ENCODE data around the gene CTDSPL2.
A peak's percentile ranks its signal among the peaks of the same experiment; 100 is the strongest.
"Not testable (repeated sequence)": the region's sequence is repeated elsewhere in the genome, so short reads cannot be mapped to it uniquely, and the experiment has no call there.

Gene CTDSPL2

DNA sequence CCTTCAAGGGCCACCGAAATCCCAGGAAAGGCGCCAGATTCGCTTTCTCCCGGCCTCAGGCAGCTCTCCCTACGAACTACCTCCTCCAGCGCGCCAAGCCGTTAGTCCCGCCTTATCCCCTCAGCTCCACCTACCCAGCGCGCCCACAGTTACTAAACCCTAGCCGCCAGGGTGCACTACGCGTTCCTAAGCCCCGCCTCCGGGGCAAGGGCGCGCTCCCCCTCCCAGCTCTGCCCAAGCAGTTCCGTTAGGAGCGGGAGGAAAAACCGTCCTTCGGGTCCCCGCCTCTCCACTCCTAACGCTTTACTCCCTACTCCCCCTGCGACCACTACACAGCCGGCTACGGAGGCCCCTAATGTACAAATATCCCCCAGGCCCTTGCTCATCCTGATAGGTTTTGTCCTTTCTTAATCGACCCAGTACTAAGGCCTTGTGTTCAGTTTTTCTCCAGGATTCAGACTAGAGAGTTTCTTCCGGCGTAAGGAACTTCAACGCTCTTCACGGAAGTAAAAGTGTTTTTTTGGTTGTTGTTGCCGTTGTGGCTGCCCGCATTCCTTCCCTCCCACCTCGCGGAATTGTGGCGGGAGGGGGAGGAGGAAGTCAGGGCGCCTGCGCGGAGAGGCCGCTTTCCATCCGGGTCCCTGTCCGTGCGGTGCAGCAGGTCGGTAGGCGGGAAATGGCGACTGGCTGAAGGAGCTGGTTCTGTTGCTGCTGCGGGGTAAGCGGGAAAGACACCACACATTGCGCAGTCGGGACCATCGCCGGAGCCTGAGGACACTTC is at the start of gene CTDSPL2:
Gene CTDSPL2, plus strand, starts transcription at position 655 of the 781 bp plus-strand sequence. CDS start 31,386 bp downstream, outside the sequence.
- DNase-seq, result peak; percentile 91

DNA sequence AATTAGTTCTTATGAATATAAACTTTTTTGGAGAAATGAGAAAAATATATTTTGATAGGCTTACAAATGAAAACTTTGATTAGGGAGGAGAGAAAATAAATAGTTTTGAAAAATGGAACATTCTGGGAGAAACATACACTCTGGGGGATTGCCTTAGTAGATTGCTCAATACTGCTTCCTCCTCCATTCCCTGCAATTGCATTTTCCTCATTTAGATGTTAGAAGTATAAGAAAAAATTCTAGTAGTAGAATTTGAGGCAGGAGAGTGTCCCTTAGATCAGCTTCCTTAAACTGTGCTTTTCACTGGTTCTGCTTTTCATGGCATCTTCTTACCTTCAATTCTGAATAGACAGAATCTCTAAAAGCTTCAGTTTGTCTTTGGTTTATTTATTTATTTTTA is 46.2 kb upstream of the CTDSPL2 start:
- no peak for DNase-seq

DNA sequence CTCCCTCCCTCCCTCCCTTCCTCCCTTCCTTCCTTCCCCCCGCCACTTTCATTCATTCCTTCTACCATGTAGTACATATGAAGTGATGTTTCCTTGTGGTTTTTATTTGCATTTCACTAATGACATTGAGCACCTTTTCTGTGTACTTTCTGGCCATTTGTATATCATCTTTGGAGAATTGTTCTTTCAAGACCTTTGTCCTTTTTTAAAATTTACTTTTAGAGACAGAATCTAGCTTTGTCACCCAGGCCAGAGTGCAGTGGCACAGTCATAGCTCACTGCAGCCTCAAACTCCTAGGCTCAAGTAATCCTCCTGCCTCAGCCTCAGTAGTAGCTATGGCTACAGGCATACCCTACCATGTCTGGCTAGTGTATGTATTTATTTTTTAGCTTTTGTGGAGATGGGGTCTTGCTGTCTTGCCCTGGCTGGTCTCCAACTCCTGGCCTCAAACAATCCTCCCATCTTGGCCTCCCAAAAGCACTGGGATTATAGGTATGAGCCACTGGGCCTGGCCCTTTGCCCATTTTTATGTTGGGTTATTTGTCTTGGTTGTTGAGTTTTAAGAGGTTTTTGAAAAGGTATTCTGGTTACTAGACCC is 42.0 kb upstream of the CTDSPL2 start:
- DNase-seq, result no peak

DNA sequence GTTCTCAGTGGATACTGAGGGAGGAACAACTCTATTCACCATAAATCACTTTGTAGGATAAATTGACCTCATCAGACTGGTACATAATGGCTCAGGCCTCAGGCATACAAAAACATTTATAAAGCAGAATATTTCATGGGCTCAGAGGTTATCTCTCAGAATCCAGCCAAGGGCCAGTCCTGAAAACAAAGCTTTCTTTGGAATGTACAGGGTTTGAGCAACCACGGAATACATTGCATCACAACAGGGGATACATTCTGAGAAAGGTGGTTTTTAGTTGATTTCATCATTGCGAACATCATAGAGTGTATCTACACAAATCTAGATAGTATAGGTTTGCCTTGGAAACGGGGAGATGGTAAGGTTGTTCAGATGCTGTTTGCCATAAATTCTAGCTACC is 33.4 kb upstream of the CTDSPL2 start:
- no peak for DNase-seq

DNA sequence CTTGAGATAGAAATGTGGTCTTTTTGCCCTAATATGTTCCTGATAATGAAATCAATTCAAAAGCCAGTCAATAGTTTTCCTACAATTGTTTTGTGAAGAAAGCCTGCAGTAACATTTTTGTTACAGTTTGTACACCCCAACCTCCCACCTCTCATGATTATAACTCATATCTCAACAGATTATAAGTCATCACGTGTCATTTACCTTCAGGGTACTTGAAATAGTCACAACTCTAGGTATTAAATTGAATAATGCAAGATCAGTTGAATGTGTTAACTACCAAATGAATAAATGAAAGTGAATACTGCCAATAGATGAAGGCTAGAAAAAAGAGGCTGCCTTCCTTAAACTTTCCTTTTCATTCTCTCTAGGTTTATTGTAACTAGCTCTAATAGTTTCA is 32.9 kb upstream of the CTDSPL2 start:
- DNase-seq, result no peak

DNA sequence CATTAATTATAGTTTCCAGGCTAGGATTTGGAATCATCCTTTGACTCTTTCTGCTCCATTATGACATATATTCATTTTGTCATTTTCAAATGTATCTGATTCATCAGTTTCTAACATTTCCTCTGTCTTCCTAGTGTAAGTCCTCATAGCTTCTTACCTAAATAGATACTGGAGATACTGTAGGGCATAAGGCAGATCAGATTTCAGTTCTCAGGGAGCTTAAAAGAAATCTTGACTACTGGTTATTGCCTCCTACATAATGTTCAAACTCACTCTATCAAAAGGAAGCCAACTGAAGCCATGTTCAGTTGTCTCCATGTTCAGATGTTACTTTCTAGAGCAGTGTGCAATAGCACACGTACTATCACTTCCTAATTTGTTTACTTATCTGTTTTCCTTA is 29.6 kb upstream of the CTDSPL2 start:
- no peak for DNase-seq

DNA sequence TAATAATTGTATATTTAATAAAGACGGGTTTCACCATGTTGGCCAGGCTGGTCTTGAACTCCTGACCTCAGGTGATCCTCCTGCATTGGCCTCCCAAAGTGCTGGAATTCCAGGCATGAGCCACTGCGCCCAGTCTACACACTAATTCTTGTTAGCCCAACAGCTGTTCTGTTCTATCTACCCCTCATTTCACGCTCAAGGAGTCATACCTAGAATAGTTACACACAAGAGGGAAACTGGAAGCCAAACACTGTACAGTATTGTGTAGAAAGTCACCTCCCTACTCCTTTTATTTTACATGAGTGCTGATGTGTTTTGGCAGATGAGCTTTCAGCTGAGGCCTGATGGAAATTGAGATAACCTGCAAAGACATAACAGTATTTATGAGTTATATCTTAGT is 13.4 kb upstream of the CTDSPL2 start:
- DNase-seq, result no peak

DNA sequence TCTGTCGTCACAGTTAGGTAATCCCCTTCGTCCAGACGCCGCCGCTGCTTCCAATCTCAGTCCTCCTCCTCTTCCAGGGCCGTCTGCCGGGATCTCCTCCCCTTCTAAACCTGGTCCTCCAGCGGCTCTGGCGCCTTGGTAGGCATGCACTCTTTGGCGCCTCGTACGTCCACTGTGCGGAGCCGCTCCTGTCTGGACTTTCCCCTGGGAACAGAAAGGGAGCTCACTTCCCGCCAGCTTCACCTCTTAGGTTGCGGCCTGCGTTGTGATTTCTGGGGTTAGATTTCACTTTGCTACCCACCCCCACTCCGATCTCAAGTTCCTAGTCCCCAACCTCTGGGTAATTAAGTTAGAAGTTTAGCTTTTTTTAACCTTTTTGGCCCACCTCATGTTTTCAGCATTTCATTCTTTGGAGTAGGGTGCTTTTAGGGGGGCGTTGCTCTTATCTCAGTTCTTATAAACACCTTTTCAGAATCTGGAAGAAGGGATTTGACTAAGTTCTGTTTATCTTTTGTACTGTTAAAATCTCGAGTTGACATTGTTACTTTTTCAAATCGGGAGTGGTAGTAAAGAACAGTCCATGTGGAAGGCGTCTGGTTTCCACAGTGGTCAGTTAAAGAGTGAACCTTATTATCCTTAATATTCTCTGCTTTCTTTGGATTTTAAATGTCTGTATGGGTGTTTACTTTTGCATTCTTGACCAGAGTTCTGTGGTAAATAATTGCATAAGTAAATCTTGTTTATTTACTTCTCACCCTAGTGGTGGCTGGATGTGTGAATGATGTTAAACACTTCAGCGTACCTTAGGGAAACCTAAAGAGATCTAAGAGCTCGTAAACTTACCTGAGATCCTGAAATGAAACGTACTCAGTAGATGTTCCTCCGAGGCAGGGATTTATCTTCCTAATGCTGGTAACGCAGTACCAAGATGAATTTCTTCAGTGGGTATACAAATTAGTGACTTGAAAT is 611 bp downstream of the CTDSPL2 start:
- DNase-seq, result no peak

DNA sequence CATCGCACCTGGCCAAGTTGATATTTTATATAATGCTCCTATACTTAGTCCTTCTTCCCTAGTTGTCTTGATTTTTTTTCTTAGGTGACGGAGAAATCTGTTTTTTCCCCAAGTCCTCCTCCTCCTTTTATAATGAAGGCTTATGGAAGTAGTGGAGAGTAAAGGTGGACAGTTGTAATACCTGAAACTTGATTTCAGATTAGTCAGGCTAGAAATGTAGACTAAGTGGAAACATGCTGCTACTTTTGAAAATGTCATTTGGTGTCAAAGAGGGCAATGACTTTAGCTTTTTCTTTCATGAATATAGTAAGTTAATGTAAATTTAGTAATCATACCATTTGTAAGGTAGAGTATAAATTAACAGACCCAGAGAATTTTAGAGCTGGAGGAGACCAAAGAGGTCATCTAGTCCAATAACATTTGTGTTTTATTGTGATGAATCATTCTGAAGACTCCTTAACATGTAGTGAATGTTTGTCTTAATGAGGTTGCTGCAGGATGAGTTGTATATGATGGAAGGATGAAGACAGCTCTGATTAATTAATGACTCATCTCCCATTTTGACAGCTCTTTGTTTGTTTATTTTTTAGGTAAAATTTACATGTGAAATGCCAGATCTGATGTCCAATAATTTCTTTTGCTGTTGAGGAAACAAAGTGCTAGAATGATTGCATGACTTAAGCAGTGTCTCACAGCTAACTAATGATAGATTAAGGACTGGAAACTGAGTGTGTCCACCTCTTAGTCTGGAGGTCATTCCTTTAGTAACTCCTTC is 8.7 kb downstream of the CTDSPL2 start:
- DNase-seq, result no peak

DNA sequence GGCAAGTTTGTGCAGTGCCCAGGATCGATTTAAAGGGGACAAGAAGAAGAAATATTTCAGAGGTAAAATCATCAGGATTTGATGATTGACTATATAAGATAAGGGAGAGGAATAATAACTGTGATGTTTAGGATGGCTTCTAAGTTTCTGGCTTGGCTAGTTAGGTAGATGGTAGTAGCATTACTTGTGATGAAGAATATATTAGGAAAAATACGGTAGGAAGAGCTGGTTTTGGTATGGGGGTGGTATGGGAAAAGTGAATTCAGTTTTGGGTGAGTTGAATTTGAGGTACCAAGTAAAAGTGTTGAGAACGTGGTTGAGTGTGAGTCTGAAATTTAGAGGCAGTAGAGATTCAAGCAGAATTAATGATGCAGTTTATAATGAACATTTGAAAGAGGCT is 11.0 kb downstream of the CTDSPL2 start:
- DNase-seq, result no peak

DNA sequence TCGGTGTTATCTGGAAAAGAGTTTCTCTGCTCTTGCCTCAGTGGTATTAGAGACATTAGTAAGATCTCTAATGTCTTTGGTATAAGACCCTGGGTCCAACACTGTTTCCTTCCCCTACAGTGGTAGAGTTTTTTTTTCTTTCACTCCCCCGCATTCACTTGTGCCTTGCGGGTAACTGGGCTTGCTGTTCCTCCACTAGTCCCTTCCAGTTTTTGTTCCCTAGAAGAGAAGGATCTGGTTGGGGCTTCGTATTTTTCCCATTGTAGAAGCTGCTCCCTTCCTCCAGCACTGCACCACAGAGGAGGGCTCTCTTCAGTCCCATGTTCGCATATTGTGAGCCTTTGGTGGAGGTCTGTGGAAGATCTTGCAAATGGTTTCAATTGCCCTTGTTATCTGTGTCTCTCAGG is 13.7 kb downstream of the CTDSPL2 start:
- DNase-seq, result no peak

DNA sequence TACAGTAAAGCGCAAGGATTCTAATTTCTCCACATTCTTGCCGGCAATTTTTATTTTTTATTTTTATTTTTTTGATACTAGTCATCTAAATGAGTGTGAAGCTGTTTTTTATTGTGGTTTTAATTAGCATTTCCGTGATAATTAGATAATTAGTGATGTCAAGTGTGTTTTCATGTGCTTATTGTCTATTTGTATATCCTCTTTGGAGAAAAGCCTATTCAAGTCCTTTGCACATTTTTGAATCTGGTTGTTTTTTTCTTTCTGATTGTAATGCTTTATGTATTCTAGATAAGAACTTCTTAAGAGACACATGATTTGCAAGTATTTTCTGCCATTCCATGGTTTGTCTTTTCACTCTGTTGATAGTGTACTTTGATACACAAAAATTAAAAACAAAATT is 16.1 kb downstream of the CTDSPL2 start:
- DNase-seq, result no peak

DNA sequence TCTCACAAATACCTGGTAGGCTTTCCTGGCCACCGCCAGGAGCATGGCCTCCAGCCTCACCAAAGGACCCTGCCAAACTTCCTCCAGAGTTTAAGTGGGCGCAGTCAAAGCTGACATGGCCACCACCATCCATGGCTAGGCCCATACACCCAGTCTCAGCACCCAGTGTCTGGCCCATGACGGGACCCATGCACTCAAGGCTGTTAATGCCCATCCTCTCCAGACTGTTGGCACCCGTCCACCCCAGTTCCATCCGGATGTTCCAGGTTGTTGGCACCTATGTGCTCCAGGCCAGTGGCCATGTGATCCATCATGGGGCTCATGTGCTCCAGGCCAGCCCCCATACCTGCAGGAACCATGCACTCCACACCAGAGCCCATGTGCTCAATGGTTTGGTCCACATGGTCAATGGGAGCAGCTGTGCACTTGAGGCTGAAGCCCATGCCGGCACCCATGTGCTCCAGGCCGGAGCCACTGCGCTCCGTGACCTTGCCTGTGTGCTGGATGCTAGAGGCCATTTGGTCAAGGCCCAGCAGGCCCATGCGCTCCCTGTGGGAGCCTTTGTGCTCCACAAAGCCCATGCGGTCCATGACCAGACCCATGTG is 20.4 kb downstream of the CTDSPL2 start:
- no peak for DNase-seq

DNA sequence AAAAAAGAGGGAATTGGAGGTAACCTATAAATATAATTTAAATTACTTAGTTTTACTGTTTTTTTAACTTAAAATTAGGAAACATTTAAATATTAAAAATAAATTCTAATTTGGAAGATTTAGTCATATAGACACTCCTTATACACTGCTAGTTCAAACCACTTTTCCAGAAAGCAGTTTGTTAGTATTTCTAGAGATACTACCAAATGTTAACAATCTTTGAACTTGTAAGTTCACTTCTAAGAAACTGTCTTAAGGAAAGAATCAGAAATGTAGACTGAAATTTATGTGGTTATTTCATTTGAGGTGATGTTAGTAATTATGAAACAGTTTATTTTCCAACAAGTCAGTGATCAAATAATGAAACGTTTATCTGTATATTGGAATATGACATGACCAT is 22.7 kb downstream of the CTDSPL2 start:
- no peak for DNase-seq

DNA sequence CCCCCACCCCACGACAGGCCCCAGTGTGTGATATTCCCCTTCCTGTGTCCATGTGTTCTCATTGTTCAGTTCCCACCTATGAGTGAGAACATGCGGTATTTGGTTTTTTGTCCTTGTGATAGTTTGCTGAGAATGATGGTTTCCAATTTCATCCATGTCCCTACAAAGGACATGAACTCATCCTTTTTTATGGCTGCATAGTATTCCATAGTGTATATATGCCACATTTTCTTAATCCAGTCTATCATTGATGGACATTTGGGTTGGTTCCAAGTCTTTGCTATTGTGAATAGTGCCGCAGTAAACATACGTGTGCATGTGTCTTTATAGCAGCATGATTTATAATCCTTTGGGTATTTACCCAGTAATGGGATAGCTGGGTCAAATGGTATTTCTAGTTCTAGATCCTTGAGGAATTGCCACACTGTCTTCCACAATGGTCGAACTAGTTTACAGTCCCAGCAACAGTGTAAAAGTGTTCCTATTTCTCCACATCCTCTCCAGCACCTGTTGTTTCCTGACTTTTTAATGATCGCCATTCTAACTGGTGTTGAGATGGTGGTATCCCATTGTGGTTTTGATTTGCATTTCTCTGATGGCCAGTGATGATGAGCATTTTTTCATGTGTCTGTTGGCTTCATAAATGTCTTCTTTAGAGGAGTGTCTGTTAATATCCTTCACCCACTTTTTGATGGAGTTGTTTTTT is 26.3 kb downstream of the CTDSPL2 start:
- DNase-seq, result not testable (repeated sequence)

DNA sequence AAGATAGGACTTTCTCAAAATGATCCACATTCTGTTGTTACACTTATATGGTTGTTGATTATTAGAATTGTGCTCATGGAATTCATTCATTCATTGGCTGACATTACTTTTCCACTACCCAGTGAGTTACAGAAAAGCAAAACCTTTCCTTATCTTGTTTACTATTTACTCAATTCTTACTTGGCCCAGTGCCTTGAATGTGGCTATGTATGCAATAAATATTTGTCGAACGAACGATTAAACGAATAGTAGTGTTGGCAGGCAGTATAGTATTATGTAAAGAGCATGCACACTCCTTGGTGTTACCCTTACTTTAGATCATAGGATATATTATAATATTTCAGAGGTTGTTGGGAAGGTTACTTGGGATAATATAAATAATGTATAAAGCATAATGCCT is 31.0 kb downstream of the CTDSPL2 start:
- no peak for DNase-seq

DNA sequence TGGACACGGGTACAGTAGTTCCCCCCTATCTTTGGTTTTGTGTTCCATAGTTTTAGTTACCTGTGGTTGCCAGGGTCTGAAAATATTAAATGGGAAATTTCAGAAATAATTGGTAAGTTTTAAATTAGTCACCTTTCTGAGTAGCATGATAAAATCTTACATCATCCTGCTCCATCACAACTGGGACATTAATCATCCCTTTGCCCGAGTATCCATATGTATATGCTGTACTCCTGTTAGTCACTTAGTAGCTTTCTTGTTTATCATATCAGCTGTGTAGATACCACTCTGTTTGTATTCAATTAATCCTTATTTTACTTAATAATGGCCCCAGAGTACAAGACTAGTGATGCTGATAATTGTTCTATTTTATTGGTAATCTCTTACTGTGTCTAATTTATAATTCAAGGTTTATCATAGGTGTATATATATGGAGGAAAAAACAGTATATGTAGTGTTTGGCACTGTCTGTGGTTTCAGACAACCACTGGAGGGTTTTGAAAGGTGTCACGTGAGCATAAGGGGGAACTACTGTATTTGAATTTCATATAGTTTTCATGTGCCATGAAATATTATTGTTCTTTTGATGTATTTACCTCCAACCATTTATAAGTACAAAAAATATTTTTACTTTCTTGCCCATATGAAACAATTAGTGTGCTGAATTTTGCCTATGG is 41.4 kb downstream of the CTDSPL2 start:
- DNase-seq, result no peak

DNA sequence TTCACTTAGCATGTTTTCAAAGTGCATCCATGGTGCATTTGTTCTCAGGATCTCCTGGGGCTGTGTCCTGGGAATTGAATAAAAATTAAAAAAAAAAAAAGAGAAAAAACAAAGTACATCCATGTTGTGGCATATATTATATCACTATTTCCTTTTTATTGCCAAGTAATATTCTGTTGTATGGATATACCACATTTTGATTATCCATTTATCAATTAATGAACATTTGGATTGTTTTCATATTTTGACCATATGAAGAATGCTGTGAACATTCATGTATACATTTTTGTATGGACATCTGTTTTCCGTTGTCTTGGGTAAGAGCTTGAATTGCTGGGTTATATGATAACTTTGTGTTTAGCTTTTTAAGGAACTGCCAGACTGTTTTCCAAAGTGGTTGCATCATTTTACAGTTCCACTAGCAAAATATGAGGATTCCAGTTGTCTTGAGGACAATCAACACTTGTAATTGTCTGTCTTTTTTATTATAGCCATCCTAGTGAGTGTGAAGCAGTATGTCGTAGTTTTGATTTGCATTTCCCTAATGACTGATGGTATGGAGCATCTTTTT is 44.5 kb downstream of the CTDSPL2 start:
- DNase-seq, result no peak

DNA sequence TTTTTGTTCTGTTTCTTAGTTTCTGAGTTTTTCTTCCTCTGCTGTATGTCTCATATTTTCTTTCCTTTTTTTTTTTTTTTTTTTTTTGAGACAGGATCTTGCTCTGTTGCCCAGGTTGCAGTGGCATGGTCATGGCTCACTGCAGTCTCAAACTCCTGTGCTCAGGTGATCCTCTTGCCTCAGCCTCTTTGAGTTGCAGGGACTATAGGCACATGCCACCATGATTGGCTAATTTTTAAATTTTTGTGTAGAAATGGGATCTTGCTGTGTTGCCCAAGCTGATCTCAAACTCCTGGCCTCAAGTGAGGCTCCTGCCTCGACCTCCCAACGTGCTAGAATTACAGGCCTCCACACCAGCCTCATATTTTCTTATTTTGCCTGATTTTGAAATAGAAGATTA is 51.9 kb downstream of the CTDSPL2 start:
- no peak for DNase-seq

DNA sequence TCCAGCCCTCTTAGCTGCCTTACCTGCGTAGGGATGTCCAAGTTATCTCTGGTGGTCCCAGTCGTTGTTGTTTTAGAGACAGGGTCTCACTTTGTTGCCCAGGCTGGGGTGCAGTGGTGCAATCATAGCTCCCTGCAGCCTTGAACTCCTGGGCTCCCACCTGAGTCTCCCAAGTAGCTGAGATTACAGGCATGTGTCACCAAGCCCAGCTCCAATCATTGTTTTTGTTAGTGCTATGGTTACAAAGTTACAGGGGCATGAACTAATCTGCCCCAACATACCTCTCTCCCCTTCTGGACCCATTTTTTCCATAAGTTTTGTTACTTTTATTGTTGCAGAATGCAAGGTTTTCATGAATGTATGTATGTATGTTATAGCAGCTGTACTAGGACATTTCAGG is 54.7 kb downstream of the CTDSPL2 start:
- no peak for DNase-seq

DNA sequence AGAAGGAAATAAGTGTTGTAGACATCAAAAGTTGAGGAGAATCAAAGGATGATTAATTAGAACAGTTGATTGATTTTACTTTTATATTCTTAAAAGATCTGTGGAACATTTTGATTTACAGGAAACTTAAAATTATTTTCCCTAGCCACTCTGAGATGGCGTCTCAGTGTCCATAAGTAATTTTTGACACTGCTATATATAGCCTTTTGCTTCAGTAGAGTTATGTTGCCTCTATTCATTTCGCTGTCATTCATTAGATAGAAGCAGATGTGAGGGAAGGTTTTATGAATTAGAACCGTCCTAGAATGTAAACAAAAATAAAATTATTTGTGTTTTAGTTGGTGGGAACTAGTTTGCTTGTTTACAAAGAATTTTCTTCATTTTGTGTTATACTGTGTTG is 58.5 kb downstream of the CTDSPL2 start:
- DNase-seq, result no peak

Measured in activated CD4-positive, alpha-beta T cell treated with anti-CD3 and anti-CD28 coated beads, Interleukin-2, amount 50 U/mL, for 1 hour (primary cell).